ENCODE data around the gene HNF1A. TPM values are rescaled to one million over a fixed set of nuclear protein-coding genes. Genes with fewer than 3 reads are reported as not detected.

The HNF1A gene
- total RNA-seq, 6 experiments from 2014 or later = 9.8 to 20.5 (median 19.0) TPM

DNA sequence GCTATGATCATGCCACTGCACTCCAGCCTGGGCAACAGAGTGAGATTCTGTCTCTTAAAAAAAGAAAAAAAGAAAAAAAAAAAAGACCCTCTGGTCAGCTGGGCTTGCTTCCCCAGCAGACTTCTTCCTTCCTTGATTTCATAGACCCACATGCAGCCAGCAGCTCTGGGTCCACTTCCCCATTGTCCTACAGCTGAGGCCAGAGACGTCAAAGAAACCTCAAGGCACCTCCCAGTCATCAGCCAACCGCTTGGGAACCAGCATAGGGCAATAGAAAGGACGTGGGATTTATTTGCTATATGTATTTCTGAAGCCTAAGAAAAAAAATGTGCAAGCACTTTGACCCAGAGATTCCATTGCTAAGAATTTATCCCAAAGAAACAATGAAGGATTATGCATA lies 38.8 kb upstream of the HNF1A start:
- H3K4me3 ChIP-seq = no peak overlapping the region
- WGBS (ENCODE audit: insufficient coverage, low coverage, low lambda C conversion rate, missing lambda C conversion rate) = 44% methylated on average over 3 of the region's 3 CpGs
- no peak overlapping the region for H3K27ac ChIP-seq
- H3K27me3 ChIP-seq = no peaks in the 10 kb centered on the region
- no peaks in the 10 kb centered on the region for H3K36me3 ChIP-seq
- H3K9me3 ChIP-seq = no peaks in the 10 kb centered on the region
- TF ChIP-seq POLR2A (IDR thresholded peaks at IDR 0.05) = no peak
- TF ChIP-seq, protein P1, sequence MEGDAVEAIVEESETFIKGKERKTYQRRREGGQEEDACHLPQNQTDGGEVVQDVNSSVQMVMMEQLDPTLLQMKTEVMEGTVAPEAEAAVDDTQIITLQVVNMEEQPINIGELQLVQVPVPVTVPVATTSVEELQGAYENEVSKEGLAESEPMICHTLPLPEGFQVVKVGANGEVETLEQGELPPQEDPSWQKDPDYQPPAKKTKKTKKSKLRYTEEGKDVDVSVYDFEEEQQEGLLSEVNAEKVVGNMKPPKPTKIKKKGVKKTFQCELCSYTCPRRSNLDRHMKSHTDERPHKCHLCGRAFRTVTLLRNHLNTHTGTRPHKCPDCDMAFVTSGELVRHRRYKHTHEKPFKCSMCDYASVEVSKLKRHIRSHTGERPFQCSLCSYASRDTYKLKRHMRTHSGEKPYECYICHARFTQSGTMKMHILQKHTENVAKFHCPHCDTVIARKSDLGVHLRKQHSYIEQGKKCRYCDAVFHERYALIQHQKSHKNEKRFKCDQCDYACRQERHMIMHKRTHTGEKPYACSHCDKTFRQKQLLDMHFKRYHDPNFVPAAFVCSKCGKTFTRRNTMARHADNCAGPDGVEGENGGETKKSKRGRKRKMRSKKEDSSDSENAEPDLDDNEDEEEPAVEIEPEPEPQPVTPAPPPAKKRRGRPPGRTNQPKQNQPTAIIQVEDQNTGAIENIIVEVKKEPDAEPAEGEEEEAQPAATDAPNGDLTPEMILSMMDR (IDR thresholded peaks at IDR 0.05) = no peak
- intact Hi-C loops (cut with DNase I) = no loop called here
- no peaks in the 10 kb centered on the region for H3K4me1 ChIP-seq
- no peak for DNase-seq
- ATAC-seq = peak in 3 of 4 donors; percentile 62 to 71 (median 71)

DNA sequence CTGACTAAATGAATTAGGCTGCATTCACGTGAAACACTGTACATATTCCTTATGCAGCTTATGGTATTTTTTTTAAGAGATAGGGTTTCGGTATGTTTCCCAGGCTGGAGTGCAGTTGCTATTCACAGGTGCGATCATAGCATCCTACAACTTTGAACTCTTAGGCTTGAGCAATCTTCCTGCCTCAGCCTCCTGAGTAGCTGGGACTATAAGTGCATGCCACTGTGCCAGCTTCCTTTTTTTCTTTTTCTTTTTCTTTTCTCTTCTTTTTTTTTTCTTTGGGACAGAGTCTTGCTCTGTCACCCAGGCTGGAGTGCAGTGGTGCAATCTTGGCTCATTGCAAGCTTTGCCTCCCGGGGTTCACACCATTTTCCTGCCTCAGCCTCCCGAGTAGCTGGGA lies 38.3 kb upstream of the HNF1A start:
- H3K9me3 ChIP-seq = no peaks in the 10 kb centered on the region
- H3K4me3 ChIP-seq = no peak overlapping the region
- H3K27ac ChIP-seq = no peak overlapping the region
- TF ChIP-seq, protein P1 (IDR thresholded peaks at IDR 0.05) = no peak
- no peak for TF ChIP-seq POLR2A (IDR thresholded peaks at IDR 0.05)
- no peaks in the 10 kb centered on the region for H3K4me1 ChIP-seq
- DNase-seq = no peak
- H3K36me3 ChIP-seq = no peaks in the 10 kb centered on the region
- intact Hi-C loops (cut with DNase I) = no loop called here
- ATAC-seq = no peak
- WGBS (ENCODE audit: insufficient coverage, low coverage, low lambda C conversion rate, missing lambda C conversion rate) = 64% methylated on average over 5 of the region's 5 CpGs
- H3K27me3 ChIP-seq = no peaks in the 10 kb centered on the region

DNA sequence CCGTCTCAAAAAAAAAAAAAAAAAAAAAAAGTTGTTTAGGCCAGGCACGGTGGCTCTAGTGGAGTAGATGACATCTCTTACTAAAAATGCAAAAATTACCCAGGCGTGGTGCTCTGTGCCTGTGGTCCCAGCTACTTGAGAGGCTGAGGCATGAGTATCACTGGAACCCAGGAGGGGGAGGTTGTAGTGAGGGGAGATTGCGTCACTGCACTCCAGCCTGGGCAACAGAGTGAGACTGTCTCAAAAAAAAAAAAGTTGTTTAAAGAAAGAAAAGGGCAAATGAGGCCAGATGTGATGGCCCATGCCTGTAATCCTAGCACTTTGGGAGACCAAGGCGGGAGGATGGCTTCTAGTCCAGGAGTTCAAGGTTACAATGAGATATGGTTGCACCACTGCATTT lies 37.5 kb upstream of the HNF1A start:
- H3K9me3 ChIP-seq = no peaks in the 10 kb centered on the region
- WGBS (ENCODE audit: insufficient coverage, low coverage, low lambda C conversion rate, missing lambda C conversion rate) = 83% methylated on average over 3 of the region's 5 CpGs
- no peak for ATAC-seq
- H3K4me1 ChIP-seq = no peaks in the 10 kb centered on the region
- no peak overlapping the region for H3K27ac ChIP-seq
- DNase-seq = no peak
- H3K4me3 ChIP-seq = no peak overlapping the region
- H3K36me3 ChIP-seq = no peaks in the 10 kb centered on the region
- intact Hi-C loops (cut with DNase I) = no loop called here
- TF ChIP-seq, protein P1 (IDR thresholded peaks at IDR 0.05) = no peak
- H3K27me3 ChIP-seq = no peaks in the 10 kb centered on the region

DNA sequence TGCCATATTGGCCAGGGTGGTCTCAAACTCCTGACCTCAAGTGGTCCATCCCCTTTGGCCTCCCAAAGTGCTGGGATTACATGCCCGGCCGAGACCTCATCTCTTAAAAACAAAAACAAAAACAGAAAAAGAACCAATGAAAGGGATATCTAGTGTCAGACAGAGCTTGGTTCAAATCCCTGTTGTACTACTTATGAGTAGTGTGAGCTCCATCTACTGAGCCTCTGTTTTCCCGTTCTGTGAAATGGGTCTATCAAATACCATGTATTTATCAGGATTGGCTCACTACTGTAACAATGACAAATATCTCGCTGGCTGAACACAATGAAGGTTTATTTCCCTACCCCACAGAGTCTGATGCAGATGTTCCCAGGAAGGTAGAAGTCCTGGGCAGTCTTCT lies 36.9 kb upstream of the HNF1A start:
- no peak for ATAC-seq
- no peaks in the 10 kb centered on the region for H3K27me3 ChIP-seq
- WGBS (ENCODE audit: insufficient coverage, low coverage, low lambda C conversion rate, missing lambda C conversion rate) = 92% methylated on average over 3 of the region's 4 CpGs
- no peak overlapping the region for H3K4me3 ChIP-seq
- no peak overlapping the region for H3K27ac ChIP-seq
- DNase-seq = no peak
- H3K9me3 ChIP-seq = no peaks in the 10 kb centered on the region
- no peaks in the 10 kb centered on the region for H3K4me1 ChIP-seq
- TF ChIP-seq POLR2A (IDR thresholded peaks at IDR 0.05) = no peak
- TF ChIP-seq, protein P1 (IDR thresholded peaks at IDR 0.05) = no peak
- intact Hi-C loops (cut with DNase I) = no loop called here
- no peaks in the 10 kb centered on the region for H3K36me3 ChIP-seq

DNA sequence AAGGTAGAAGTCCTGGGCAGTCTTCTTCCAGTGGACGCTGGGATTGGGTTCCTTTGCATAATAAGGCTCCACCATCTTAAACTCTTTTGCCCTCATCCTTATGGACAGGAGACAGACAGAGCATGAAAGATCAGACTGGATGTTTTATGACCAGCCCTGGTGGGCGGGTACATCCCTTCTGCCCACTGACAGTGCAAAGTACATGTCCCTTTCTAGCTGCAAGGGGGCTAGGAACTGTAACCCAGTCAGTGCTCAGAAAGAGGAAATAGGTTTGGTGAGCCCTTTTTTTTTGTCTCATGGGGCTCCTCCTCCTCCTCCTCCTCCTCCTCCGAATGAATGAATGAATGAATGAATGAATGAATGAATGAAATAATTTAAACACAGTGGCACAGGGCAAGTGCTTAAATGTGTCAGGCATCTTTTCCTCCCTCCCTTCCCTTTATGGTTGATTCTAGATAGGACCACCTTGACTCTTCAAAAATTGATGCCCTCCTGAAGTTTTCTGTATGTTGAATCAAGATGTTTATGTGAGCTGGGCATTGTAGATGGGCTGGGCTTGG lies 36.4 kb upstream of the HNF1A start:
- Histone ChIP-seq H3K27me3 (no peaks in the 10 kb centered on the region), H3K4me3 (no peak overlapping the region), H3K9me3 (no peaks in the 10 kb centered on the region), H3K27ac (no peak overlapping the region), H3K4me1 (no peaks in the 10 kb centered on the region), H3K36me3 (no peaks in the 10 kb centered on the region)
- no peak for DNase-seq
- ATAC-seq = no peak
- WGBS (ENCODE audit: insufficient coverage, low coverage, low lambda C conversion rate, missing lambda C conversion rate) = 17% methylated on average over 2 of the region's 3 CpGs
- TF ChIP-seq, protein P1 (IDR thresholded peaks at IDR 0.05) = no peak
- no peak for TF ChIP-seq POLR2A (IDR thresholded peaks at IDR 0.05)
- intact Hi-C loops (cut with DNase I) = no loop called here

Data from right lobe of liver (tissue), 6 donors.